Natural killer cell treated with Interleukin-12 subunit alpha and Interleukin-12 subunit beta and Interleukin-15 and Interleukin-18, amount 100 ng/mL, for 72 hours (primary cell): ENCODE data around the gene FAM120A. TPM values are rescaled to one million over a fixed set of nuclear protein-coding genes. Genes with fewer than 3 reads are reported as not detected.

ENCODE experiments used
- ATAC-seq, 2 donors: fragments of 150-1000 bp; cut with Tn5 transposase in 1 of 2; sonication (Bioruptor Pico), chemical (Tn5 transposase) in 1 of 2; 2 replicates each; pipeline ENCODE4 v1.10.0; 2021
- DNase-seq: peaks from one replicate; pipeline ENCODE4 v3.0.0; 2022; ENCODE audit warnings: low spot score
- H3K27ac Mint-ChIP-seq, 2 donors: 1 replicate in 1 of 2; 2 replicates in 1 of 2; pipeline ENCODE4 v1.8.0; 2022; ENCODE audit warnings: mixed read lengths in 2 of 2, mild to moderate bottlenecking in 1 of 2, moderate library complexity in 1 of 2
- H3K27me3 Mint-ChIP-seq, 2 donors: 1 replicate in 1 of 2; 2 replicates in 1 of 2; pipeline ENCODE4 v1.8.0; 2022; ENCODE audit warnings: mixed read lengths in 2 of 2
- H3K36me3 Mint-ChIP-seq: one replicate; pipeline ENCODE4 v1.8.0; 2022; ENCODE audit warnings: mixed read lengths
- H3K4me1 Mint-ChIP-seq, 2 donors: 1 replicate in 1 of 2; 2 replicates in 1 of 2; pipeline ENCODE4 v1.8.0; 2022; ENCODE audit warnings: low read depth in 2 of 2, mixed read lengths in 2 of 2, mild to moderate bottlenecking in 1 of 2
- H3K4me3 Mint-ChIP-seq: one replicate; pipeline ENCODE4 v1.8.0; 2022; ENCODE audit warnings: mixed read lengths
- H3K9me3 Mint-ChIP-seq: 2 replicates; pipeline ENCODE4 v1.8.0; 2022; ENCODE audit warnings: mixed read lengths
- total RNA-seq, 2 donors: library from RNA; stranded (reverse); gene quantifications; one replicate each; pipeline ENCODE4 v1.2.3, GENCODE V29; 2022

Gene FAM120A
- total RNA-seq, 2 donors from 2014 or later, result 138 to 154 TPM

GRCh38 chr9:93572221-93572620 is 120.7 kb downstream of the FAM120A start:
- H3K36me3 Mint-ChIP-seq, result peaks cover 12% of the 10 kb centered on the region
- no peak overlapping the region for H3K4me3 Mint-ChIP-seq
- peaks cover 14 to 22% of the 10 kb centered on the region in 2 donors for H3K4me1 Mint-ChIP-seq
- ATAC-seq (no peak), DNase-seq (no peak)
- no peaks in the 10 kb centered on the region for H3K27me3 Mint-ChIP-seq
- no peak overlapping the region for H3K27ac Mint-ChIP-seq
- H3K9me3 Mint-ChIP-seq, result no peaks in the 10 kb centered on the region

DNA sequence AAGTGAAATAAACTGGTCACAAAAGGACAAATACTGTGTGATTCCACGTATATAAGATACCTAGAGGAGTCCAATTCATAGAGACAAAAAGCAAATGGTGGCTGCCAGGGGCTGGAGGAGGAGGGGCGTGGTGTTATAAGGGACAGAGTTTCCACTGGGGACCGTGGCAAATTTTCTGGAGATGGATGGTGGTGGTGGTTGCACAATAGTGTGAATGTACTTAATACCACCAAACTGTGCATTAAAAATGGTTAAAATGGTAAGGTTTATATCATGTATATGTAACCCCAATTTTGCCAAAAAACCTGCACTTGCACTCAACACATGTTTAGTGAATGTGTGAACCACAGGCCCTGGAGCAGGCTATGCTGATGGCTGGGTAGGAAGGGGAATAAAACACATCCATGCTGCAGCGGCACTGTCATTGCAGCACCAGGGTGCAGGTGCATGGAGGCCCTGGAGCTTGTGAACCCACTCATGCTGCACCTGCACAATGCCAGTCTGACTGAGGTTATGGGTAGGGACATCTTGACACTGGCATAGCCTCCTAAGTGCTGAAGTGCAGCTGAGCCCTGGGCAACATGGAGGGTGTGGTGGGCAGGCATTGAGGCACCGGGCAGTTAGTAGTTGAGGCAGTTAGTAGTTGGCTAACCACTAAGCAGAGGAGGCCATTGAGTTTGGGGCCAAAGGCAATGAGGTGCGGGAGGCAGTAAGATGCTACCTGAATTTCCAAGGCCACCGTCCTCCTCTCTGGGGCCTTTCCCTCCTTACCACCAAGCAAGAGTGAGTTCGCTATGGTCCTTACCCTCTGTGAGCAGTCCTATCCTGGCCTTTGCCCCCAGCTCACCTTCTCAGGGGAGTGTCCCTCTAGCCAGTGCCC is 121.4 kb downstream of the FAM120A start:
- no peak for DNase-seq
- Mint-ChIP-seq H3K27me3 (no peaks in the 10 kb centered on the region), H3K4me3 (no peak overlapping the region), H3K36me3 (peaks cover 12% of the 10 kb centered on the region), H3K9me3 (no peaks in the 10 kb centered on the region), H3K27ac (peak overlapping the region in 1 of 2 donors; percentile 33), H3K4me1 (peaks cover 13 to 22% of the 10 kb centered on the region in 2 donors)
- no peak for ATAC-seq

DNA sequence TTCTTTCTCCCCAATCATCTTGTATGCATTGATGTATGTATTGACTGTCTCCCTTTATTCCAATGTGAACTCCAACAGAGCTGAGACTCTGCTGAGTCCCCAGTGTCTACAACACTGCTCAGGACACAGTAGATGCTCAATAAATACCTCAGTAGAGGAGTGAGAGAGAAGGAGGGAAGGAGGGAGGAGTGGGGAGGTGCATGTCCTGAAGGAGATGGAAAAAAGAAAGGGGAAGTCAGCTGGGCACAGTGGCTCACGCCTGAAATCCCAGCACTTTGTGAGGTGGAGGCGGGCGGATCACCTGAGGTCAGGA is 122.0 kb downstream of the FAM120A start:
- ATAC-seq (no peak), DNase-seq (no peak)
- no peaks in the 10 kb centered on the region for H3K9me3 Mint-ChIP-seq
- no peaks in the 10 kb centered on the region for H3K27me3 Mint-ChIP-seq
- H3K4me3 Mint-ChIP-seq, result no peak overlapping the region
- H3K36me3 Mint-ChIP-seq, result peaks cover 12% of the 10 kb centered on the region
- H3K27ac Mint-ChIP-seq, result peak overlapping the region in 1 of 2 donors; percentile 33
- peaks cover 17 to 22% of the 10 kb centered on the region in 2 donors for H3K4me1 Mint-ChIP-seq

GRCh38 chr9:93574091-93574899 is 122.8 kb downstream of the FAM120A start:
- Mint-ChIP-seq H3K36me3 (peaks cover 12% of the 10 kb centered on the region), H3K27me3 (no peaks in the 10 kb centered on the region), H3K4me3 (no peak overlapping the region), H3K4me1 (peaks cover 23 to 25% of the 10 kb centered on the region in 2 donors), H3K9me3 (no peaks in the 10 kb centered on the region), H3K27ac (no peak overlapping the region)
- DNase-seq (no peak), ATAC-seq (no peak)

GRCh38 chr9:93574900-93575795 is 123.7 kb downstream of the FAM120A start:
- peak overlapping the region; percentile 62 to 84 for H3K27ac Mint-ChIP-seq
- peaks cover 12% of the 10 kb centered on the region for H3K36me3 Mint-ChIP-seq
- peaks cover 27 to 34% of the 10 kb centered on the region in 2 donors for H3K4me1 Mint-ChIP-seq
- H3K9me3 Mint-ChIP-seq, result no peaks in the 10 kb centered on the region
- H3K4me3 Mint-ChIP-seq, result peak overlapping the region; percentile 78
- peak in 1 of 2 donors; percentile 7 for ATAC-seq
- H3K27me3 Mint-ChIP-seq, result no peaks in the 10 kb centered on the region
- no peak for DNase-seq

DNA sequence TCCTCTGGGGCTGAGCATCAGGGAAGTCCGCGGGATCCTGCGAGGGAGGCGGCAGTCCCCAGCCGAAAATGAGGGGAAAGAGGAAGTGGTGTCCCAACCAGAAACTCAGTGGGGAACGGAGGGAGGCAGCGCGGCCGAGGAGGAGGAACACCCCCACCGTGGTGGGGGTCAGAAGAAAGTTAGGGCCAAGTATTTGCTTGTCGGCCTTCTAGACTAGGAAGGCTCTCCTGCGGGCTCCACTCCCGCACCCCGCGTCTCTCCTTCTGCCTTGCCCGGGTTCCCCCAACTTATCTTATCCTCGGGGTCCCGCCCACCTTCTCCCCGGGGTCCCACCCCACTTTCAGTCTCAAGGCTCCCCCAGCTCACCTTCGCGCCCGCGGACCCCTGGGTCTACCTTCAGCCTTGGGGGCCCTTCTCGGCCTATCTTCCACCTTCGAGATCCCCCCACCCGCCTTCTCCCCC is 124.3 kb downstream of the FAM120A start:
- no peak for DNase-seq
- peaks cover 5% of the 10 kb centered on the region for H3K36me3 Mint-ChIP-seq
- peak overlapping the region; percentile 62 to 84 for H3K27ac Mint-ChIP-seq
- no peaks in the 10 kb centered on the region for H3K9me3 Mint-ChIP-seq
- H3K4me1 Mint-ChIP-seq, result peaks cover 29 to 35% of the 10 kb centered on the region in 2 donors
- ATAC-seq, result peak; percentile 40 to 56
- H3K27me3 Mint-ChIP-seq, result no peaks in the 10 kb centered on the region
- peak overlapping the region; percentile 78 for H3K4me3 Mint-ChIP-seq

DNA sequence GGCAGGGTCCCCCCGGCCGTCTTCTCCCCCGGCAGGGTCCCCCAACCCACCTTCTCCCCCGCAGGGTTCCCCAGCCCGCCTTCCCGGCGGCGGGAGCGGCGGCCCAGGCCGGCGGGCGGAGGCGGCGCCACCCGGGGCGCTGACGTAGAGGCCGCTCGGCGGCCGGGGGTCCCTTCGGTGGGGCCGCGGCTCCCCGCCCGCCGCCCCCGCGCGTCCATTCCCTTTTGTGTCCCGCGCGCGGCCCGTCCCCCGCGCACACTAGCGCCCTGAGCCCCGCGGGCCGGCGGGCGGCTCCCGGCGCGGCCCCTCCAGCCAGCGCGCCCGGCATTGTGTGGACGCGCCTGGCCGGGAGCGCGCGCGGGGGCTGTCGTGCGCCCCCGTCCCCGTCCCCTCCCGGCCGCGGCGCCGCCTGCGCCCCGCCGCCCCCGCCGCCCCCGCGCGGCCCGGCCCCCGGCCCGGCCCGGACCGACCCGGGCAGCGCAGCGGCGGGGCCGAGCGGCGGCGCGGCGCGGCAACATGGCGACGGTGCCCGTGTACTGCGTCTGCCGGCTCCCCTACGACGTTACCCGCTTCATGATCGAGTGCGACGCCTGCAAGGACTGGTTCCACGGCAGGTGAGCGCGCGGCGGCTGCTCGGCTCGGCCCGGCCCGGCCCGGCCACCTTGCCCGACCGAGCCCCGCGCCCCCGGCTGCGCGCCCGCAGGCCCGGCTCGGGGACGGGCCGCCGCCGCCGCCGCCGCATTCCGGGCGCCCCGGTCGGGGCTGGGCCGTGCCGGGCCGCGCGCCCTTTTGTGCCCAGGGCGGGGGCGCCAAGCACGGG is 125.0 kb downstream of the FAM120A start, which contains the start of gene PHF2:
PHF2 (plus strand) TSS at position 327 of the 820 bp plus-strand sequence; CDS start at position 517, 190 bp downstream.
- H3K36me3 Mint-ChIP-seq, result no peaks in the 10 kb centered on the region
- H3K4me1 Mint-ChIP-seq, result peaks cover 25 to 35% of the 10 kb centered on the region in 2 donors
- no peaks in the 10 kb centered on the region for H3K27me3 Mint-ChIP-seq
- H3K9me3 Mint-ChIP-seq, result no peaks in the 10 kb centered on the region
- peak within 1 kb of the TSS; percentile 83 for H3K4me3 Mint-ChIP-seq
- H3K27ac Mint-ChIP-seq, result peak within 1 kb of the TSS; percentile 62 to 84
- peak; percentile 64 to 68 for ATAC-seq
- no peak for DNase-seq

DNA sequence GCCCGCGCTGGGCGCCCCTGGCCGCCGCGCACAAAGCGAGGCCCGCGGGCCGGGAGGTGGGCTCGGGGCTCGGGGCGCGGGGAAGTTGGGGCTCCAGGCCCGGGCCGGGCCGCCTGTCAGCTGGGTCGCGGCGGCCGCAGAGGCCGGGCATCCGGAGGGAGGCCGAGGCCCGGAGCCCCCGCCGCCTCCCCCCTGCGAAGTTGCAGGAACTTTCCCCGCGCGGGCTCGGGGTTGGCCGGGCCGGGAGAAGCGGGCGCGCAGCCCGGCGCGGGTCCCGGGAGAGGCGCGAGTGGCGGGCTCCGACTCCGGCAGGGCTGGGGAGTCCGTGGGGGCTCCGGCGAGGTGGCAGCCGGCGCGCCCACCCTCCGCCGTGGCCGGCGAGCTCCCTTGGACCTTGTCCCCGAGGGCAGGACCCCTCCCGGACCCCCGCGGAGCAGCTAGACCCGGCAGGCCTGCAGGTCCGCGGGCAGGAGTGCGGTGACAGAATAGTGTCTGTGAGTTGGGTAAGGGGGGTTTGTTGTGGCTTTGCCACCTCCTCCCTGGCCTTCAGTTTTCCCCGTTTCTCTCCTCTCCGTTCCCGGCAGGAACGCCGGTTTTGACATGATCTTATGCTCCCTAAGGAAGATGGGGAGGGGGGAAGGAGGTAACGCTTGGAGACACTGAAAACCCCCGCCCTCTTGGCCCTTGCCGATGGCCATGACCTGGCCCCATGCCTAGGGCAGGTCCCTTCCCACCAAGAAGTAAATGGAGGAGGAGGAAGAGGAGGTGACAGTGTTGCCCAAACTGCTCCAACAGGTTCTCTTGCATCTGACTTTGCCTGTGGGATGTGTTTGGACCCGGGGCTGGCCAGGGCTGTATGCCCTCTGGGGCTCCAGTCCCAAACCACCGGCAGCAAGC is 125.8 kb downstream of the FAM120A start:
- ATAC-seq, result peak; percentile 50 to 56
- no peaks in the 10 kb centered on the region for H3K36me3 Mint-ChIP-seq
- H3K4me3 Mint-ChIP-seq, result peak overlapping the region; percentile 83
- no peaks in the 10 kb centered on the region for H3K27me3 Mint-ChIP-seq
- no peak for DNase-seq
- peak overlapping the region; percentile 60 to 77 for H3K27ac Mint-ChIP-seq
- H3K9me3 Mint-ChIP-seq, result no peaks in the 10 kb centered on the region
- peaks cover 25 to 35% of the 10 kb centered on the region in 2 donors for H3K4me1 Mint-ChIP-seq

- peak overlapping the region; percentile 60 to 77 for H3K27ac Mint-ChIP-seq
- DNase-seq (no peak), ATAC-seq (no peak)
- no peaks in the 10 kb centered on the region for H3K36me3 Mint-ChIP-seq
- peak overlapping the region; percentile 83 for H3K4me3 Mint-ChIP-seq
- H3K4me1 Mint-ChIP-seq, result peaks cover 25 to 35% of the 10 kb centered on the region in 2 donors
- no peaks in the 10 kb centered on the region for H3K27me3 Mint-ChIP-seq
- H3K9me3 Mint-ChIP-seq, result no peaks in the 10 kb centered on the region
Measured at GRCh38 chr9:93577975-93578682, 126.6 kb downstream of the FAM120A start.

DNA sequence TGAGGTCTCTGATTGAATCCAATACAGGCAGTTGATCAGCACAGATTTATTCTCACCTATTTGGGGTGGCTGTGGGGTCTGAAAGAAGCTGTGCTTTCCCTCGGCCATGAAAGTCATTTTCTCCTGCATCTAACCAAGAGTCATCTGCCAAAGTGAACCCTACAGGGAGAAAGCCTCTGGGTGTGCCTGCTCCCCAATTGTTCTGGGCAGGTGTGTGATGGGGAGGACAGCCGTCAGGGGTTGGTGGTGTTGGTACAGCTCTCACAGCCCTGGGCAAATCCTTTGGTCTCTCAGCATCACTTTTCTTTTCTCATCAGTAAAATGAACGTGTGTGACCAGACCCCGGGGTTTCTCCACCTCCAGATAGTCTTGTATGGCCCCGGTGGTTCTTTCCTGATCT is 127.4 kb downstream of the FAM120A start:
- DNase-seq (no peak), ATAC-seq (no peak)
- H3K36me3 Mint-ChIP-seq, result no peaks in the 10 kb centered on the region
- H3K27me3 Mint-ChIP-seq, result no peaks in the 10 kb centered on the region
- H3K4me1 Mint-ChIP-seq, result peaks cover 21 to 35% of the 10 kb centered on the region in 2 donors
- peak overlapping the region in 1 of 2 donors; percentile 48 for H3K27ac Mint-ChIP-seq
- peak overlapping the region; percentile 37 for H3K4me3 Mint-ChIP-seq
- H3K9me3 Mint-ChIP-seq, result no peaks in the 10 kb centered on the region

DNA sequence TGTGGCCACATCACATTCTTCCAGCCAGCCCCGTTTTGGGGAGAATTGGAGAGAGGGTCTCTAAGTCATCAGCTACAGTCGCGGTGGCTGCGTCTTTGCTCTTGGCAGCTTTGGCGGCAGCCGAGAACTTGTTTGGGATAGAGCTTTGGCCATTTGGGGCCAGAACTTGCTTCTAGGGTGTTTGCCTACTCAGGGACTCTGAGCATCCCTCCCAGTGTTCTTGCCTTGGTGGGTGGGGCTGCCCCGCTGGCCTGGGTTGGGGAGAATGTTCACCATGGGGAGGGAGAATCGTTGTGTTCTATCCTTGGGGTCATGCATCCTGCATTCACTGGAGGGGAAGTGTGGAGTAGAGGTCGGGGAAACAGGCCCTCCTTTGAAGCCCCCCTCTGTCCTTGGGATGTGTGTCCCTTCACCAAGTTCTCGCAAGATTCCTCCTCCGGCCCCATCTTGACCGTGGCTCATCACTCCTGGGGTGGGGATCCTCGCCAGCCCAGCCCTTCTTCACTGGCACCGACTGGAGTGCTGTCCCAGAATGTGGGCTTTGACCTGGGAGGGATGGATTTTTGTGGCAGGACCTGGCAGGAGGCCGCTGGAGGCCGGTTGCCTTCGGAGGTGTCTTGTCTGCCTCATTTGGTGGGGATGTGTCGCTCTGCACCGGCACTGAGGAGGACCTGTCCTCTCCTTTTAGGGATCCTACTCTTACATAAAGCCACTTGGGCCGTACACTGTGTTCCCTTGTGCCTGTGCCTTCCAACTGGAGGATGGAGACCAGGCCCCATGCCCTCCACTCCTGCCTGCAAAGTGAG is 128.4 kb downstream of the FAM120A start:
- Mint-ChIP-seq H3K4me1 (peaks cover 24 to 34% of the 10 kb centered on the region in 2 donors), H3K36me3 (peaks cover 7% of the 10 kb centered on the region), H3K9me3 (peaks cover 4% of the 10 kb centered on the region), H3K27me3 (no peaks in the 10 kb centered on the region), H3K4me3 (no peak overlapping the region), H3K27ac (peak overlapping the region in 1 of 2 donors; percentile 48)
- no peak for ATAC-seq
- DNase-seq, result no peak
